ENCODE data around the gene ZNRD2. TPM values are rescaled to one million over a fixed set of nuclear protein-coding genes. Genes with fewer than 3 reads are reported as not detected.

The ZNRD2 gene
- total RNA-seq, 1 experiment from 2014 or later, result 45.8 TPM

- Histone ChIP-seq H3K79me1 (ENCODE audit: insufficient read depth, low read depth, low read length, poor library complexity, severe bottlenecking) (no peaks in the 10 kb centered on the region), H3K56ac (ENCODE audit: insufficient read length, low read depth, low read length) (no peak overlapping the region), H3K23ac (ENCODE audit: insufficient read length, low read depth, low read length) (no peak overlapping the region), H2BK15ac (ENCODE audit: low read depth, low read length) (no peak overlapping the region), H3K9ac (ENCODE audit: extremely low read depth, insufficient read length, low read length) (no peak overlapping the region), H3K27me3 (ENCODE audit: insufficient read depth, low read length) (no peaks in the 10 kb centered on the region), H2BK5ac (ENCODE audit: insufficient read length, low read length) (no peak overlapping the region), H2BK12ac (ENCODE audit: insufficient read length, low read depth, low read length) (no peak overlapping the region), H2BK120ac (ENCODE audit: low read depth, low read length, poor library complexity, severe bottlenecking) (no peak overlapping the region), H3K14ac (ENCODE audit: insufficient read depth, low read length) (no peak overlapping the region), H3T11ph (ENCODE audit: low read length) (no peak overlapping the region), H3K27ac (ENCODE audit: insufficient read length, low read depth, low read length) (no peak overlapping the region), H3K18ac (ENCODE audit: insufficient read length, low read depth, low read length) (no peak overlapping the region), H2BK20ac (ENCODE audit: low read depth, low read length, poor library complexity, severe bottlenecking) (no peak overlapping the region), H3K9me3 (ENCODE audit: control insufficient read depth, low read depth, low read length) (no peaks in the 10 kb centered on the region), H3K4me2 (ENCODE audit: insufficient read depth, insufficient read length, low read length) (no peak overlapping the region), H2AK5ac (ENCODE audit: insufficient read length, low read length) (no peak overlapping the region), H3K79me2 (ENCODE audit: insufficient read depth, low read length) (no peaks in the 10 kb centered on the region), H4K20me1 (ENCODE audit: control insufficient read depth, insufficient read depth, insufficient read length) (peaks cover 2% of the 10 kb centered on the region), H3K23me2 (ENCODE audit: insufficient read length, low read depth, low read length, poor library complexity, severe bottlenecking) (peaks cover 13% of the 10 kb centered on the region), H4K91ac (ENCODE audit: insufficient read length, low read depth, low read length) (no peak overlapping the region), H4K5ac (ENCODE audit: insufficient read length, low read depth, low read length) (no peak overlapping the region), H2AFZ (ENCODE audit: low read length) (no peak overlapping the region), H3K4me1 (ENCODE audit: insufficient read depth, low read length) (no peaks in the 10 kb centered on the region), H3K4ac (ENCODE audit: low read depth, low read length) (no peak overlapping the region), H4K8ac (replicated peaks; ENCODE audit: insufficient read length, low read depth, low read length) (no peak overlapping the region)
- H3K27me3 Mint-ChIP-seq (ENCODE audit: low read depth), result peaks cover 24% of the 10 kb centered on the region
- no peaks in the 10 kb centered on the region; a peak in 1 of 5 replicates for H3K9me3 Mint-ChIP-seq
- peak overlapping the region in 1 of 3 experiments; percentile 85; a peak in 1 of 7 replicates for H3K27ac Mint-ChIP-seq
- no CpG with 5 or more reads among the region's 2 CpGs for WGBS (ENCODE audit: extremely low coverage, insufficient read length, low lambda C conversion rate)
- H3K4me1 Mint-ChIP-seq, result peaks cover 2 to 9% of the 10 kb centered on the region in 2 experiments; a peak in 3 of 4 replicates
- H3K36me3 Mint-ChIP-seq (ENCODE audit: insufficient read depth in 1 of 3, low read depth in 3 of 3), result peaks cover 3 to 40% (median 33%) of the 10 kb centered on the region in 3 experiments
- no peak for DNase-seq
- H3K4me3 Mint-ChIP-seq, result no peak overlapping the region
- TF ChIP-seq CTCF (conservative IDR thresholded peaks at IDR 0.05), result no peak
Measured at GRCh38 chr11:65537296-65537597, 33.0 kb upstream of the ZNRD2 start.

Measured in H9 (cell line).